NCI-H2107 (cell line): ENCODE results near the gene AMMECR1.
"Not testable (repeated sequence)": the region's sequence is repeated elsewhere in the genome, so short reads cannot be mapped to it uniquely, and the experiment has no call there.

Experiments
- DNase-seq: peaks from one replicate; lab custom pipeline; 2025; lab: John Stamatoyannopoulos, UW

Gene AMMECR1

DNA sequence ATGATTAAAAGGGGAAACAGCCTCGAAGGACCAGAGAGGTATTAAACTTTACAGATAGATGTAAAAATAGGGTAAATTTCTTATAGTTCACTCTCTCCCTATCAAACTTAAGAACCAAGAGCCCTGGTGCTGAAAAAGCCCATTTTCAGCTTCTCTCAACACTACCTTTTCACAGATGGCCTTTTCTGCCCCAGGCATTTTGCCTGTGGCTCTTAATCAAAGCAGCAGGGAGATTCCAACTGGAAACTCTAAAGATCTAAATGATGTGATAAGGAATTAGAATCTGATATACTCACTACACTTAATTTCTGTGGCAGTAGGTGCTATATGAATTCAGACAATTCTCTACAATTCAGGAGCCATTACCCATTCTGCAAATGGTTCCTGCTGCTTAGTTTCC, 60.0 kb downstream of the AMMECR1 start:
- DNase-seq = no peak

DNA sequence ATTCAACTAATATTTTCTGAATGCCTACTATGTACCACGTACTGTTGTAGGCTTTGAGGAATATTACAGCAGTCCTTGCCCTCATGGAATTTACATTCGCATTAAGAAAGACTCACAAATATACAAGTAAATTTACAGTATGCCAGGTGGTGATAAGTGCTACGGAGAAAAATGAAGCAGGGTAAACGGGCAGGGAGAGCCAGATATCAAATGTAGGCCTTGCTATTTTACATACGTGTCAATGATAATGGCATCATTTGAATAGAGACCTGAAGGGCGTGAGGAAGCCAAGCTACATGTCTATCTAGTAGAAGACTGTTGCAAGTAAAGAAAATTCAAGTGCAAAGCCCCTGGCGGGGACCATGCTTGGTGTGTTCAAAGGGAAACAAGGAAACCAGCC, 65.2 kb downstream of the AMMECR1 start:
- no peak for DNase-seq

DNA sequence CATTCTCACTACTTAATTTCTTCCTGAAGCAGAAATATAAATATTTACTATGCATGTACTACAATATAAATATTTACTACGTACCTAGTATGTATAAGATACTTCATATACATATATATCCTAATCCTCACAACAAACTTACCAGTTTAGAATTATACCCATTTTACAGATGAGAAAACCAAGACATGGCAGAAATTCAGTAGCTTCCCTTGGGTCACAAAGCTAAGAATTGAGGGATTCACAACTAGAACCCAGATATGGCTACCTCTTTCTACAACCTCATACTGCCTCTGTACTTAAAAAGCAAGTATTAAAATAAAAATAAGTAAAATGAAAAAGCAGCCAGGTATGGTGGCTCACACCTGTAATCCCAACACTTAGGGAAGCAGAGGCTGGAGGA, 65.9 kb downstream of the AMMECR1 start:
- no peak for DNase-seq

DNA sequence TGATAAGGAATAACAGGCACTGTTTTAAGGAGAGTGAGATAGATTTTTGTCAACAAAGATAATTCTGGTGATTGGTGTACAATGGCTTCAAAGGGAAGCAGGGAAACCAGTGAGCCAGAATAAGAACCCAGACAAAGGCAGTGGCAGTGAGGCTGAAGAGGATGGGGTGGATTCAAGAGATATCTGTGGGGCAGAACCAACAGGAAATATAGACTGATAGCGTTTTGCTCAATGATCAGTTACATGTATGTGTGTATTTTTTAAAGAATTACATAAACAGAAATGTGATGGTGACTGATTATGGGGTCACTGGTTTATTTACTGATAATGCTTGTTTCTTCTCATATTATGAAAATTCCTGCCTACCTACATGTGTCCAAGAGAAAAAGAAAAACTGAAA, 66.4 kb downstream of the AMMECR1 start:
- DNase-seq = no peak

DNA sequence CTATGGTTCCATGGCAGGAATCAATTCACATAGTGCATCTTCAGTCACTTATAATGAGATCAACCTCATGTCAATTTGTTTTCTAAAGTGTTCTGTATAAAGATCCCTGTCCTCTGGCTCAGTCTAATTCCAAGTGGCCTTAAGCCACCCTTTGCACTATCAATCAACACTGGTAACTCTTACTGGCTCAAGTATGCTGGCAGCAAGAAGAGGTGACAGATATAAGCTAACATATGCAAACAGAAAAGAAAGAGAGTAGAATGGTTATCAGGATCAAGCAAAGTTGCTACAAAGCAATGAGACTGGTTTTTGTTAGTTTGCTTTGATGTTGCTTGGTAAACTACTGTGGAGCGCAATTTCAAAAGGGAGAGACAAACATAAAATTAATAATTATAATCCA, 67.0 kb downstream of the AMMECR1 start:
- DNase-seq = no peak

DNA sequence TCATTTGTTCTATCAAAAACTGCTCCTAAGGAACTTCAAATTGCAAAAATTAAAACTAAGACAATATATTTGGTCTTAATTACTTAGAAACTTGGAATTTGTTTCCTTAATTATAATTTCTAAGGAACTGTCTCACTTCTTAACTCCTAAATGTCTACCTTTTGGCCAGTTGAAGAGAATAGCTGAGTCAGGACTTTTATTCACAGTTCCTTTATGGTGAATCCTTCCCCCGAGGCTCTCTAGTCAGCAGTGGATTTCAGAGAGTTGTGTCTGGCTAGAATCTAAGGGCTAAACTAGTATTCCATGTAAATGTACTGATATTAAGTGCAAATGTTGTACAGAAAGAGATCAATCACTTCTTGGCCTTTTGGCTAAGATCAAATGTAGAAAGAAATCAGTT, 69.3 kb downstream of the AMMECR1 start:
- no peak for DNase-seq

DNA sequence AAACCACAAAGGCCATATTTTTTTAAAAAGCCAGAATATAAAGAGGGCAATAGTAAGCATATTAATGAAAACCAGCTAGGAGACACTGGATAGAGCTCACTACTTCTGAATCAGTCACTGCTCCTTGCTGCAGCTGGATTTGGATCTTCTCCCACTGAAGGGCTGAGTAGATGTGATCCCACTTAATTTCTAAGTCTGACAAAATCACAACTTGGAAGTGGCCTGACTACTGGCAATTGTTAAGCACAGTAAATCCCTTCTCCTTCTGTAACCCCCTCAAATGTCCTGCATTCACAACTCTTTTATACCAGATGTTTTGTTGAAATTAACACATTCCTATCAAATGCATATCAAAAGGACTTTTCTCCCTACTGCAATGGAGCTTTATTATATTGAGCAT, 72.9 kb downstream of the AMMECR1 start:
- DNase-seq = no peak

DNA sequence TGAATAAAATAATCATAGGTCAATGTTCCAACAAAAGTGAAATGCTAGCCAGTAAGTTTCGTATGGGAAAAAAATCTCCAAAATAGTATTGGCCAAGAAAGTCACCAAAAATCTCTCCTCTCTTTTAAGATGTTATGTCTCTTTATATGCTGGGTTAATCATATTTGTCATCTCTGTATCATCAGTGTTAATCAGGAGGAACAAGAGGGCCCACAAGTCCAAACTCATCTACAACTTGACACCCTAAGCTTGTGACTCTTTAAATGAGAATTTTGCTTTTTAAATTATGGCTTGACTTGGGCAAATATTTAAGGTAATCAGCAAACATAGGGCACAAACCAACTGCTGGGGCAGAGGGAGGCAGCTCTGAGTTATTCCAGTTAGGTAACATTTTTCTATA, 75.5 kb downstream of the AMMECR1 start:
- DNase-seq = no peak

DNA sequence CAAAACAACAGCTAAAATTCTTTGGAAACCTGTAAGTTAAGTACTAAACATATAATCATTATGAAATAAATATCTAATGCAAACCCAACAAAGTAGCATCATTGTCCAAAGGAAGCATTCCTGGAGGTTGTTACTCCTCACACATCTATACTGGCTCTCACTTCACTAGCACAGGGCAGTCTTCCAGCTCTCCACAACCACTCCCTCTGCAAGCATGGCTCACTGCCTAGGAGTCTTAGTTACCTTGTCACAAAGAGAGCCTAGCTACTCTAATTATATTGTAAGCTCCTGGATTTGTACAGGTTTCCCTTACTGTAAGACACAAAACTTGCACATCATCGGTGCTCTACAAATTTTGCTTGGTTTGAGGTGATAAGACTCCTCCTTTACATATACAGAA, 76.1 kb downstream of the AMMECR1 start:
- no peak for DNase-seq

DNA sequence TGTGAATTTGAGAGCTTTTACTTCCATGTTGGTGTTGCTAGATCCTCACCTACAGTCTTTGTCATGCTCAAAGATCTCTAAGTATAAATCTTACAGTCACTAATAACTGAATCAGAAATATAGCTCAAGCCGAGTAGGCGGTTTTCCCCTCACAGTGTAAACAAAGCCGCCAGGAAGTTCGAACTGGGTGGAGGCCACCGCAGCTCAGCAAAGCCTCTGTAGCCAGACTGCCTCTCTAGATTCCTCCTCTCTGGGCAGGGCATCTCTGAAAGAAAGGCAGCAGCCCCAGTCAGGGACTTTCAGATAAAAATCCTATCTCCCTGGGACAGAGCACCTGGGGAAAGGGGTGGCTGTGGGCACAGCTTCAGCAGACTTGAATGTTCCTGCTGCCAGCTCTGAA, 79.6 kb downstream of the AMMECR1 start:
- not testable (repeated sequence) for DNase-seq

DNA sequence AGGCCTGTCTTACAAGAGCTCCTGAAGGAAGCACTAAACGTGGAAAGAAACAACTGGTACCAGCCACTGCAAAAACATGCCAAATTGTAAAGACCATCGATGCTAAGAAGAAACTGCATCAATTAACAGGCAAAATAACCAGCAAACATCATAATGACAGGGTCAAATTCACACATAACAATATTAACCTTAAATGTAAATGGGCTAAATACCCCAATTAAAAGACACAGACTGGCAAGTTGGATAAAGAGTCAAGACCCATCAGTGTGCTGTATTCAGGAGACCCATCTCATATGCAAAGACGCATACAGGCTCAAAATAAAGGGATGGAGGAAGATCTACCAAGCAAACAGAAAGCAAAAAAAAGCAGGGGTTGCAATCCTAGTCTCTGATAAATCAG, 86.4 kb downstream of the AMMECR1 start:
- not testable (repeated sequence) for DNase-seq

DNA sequence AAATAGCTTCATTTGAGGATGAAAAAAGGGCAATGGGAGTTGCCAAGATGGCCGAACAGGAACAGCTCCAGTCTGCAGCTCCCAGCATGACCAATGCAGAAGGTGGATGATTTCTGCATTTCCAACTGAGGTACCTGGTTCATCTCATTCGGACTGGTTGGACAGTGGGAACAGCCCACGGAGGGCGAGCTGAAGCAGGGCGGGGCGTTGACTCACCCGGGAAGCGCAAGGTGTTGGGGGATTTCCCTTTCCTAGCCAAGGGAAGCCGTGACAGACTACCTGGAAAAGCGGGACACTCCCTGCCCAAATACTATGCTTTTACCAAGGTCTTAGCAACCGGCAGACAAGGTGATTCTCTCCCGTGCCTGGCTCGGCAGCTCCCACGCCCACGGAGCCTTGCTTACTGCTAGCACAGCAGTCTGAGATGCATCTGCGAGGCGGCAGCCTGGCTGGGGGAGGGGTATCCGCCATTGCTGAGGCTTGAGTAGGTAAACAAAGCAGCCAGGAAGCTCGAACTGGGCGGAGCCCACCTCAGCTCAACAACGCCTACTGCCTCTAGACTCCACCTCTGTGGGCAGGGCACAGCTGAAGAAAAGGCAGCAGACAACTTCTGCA, 88.3 kb downstream of the AMMECR1 start:
- not testable (repeated sequence) for DNase-seq

DNA sequence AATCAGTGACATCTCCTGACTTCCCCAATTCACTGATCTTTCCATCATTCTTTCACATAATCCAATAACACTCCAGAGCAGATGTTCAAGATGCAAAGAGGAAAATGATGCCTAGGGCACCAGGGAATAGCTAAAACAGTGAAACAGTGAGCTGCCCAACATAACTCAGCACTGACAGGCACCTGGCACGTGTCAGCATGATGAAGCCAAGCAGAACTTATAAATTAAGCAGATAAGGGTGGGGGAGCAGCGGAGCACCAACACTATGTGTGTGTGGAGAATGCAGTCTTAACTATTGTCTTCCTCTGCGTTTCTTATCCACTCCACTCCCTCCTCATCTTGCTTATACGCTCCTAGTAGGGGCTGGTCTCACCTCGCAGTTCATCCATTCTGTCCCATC, 89.4 kb downstream of the AMMECR1 start:
- no peak for DNase-seq

DNA sequence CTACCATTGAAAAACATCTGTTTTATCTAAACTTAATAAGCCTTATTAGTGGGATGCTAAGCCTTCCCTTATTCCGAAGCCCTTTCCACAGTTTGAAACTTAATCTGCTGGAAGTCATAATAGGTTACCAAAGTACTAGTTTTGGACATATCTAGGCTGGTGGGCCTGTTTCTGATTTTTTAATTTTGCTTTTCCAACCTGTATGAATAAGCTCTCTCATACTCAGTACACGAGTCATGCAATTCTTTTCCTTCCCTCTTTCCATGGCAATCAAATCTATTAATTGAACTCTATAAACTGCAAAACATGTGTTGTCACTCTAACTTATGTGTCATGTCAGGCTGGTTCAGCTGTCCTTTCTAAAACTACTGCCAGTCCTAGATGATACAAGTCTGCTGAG, 91.0 kb downstream of the AMMECR1 start:
- DNase-seq = no peak

DNA sequence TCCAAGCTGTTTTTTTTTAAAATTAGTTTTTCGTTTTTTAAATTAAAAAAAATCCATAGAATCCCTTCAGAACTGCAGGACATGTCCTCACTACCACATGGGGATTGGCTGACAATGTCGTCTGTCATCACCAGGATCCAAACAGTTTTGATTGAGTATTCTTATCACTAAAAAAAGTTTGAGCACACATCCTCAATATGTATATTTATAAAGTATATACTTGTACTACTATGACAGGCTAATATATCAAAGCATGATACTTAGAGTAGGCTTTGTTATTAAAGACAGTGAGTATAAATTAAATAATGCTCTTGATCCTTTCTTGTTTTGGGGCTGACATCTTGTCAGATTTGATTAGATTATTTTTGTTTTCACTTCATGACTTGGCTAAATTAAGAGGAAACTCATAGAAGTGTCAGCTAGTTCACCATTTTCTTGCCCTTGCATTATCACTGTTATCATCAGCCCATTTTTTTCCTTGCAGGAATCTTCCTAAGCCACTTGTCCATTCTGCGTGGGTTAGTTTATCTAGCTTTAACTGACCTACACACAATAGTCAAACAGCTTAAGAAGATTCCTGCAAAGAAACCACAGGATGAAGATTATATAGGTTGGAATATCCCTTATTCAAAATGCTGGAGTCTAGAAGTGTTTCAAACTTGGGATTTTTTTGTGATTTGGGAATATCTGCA, 92.8 kb downstream of the AMMECR1 start:
- no peak for DNase-seq

DNA sequence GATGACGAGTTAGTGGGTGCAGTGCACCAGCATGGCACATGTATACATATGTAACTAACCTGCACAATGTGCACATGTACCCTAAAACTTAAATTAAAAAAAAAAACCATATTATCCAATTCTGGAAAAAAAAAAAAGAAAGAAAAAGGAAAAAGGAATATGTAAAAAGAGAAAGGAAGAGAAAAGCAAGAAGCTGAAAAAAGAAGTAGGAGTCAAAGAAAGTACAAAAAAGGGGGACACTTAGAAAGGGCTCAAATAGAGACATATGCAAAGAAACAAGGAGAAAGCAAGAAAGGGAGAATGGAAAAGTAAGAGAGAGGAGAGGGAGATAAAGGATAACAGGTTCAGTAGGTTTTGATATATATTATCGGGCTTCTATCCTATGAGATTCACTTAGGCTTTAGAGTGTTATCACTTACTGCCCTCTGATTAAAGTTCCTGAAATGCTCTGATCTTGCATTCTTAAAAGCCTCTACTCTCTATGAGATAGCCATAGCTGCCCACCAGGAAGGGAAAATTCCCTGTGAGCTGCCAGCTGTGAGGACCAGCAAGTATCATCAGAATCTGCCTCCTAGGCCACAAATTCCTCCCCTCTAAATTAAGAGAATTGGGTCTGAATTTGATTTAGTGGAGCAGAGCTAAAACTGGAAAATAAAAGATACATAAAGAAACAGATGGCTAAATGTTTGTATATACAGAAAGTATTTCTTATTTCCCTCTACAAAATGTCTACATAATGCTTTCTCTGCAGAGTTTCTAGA, 95.2 kb downstream of the AMMECR1 start:
- no peak for DNase-seq

DNA sequence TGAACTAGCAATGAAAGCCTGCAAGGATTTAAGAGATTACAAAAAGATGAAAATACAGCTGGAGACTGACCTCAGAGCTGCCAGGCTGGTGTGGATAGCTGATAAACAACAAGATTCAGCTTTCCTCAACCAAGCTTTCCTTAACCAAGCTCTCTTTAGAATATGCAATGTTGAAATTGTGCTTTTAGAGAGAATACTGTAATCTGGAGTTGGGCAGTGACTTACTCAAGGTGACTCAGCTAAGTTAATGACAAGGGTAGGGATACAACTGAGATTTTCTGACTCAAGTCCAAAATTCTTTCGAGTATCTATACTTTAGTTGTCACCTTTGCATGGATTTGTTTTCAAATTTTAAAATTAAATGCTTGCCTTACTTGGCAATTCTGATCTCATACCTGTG, 98.0 kb downstream of the AMMECR1 start:
- DNase-seq = no peak

DNA sequence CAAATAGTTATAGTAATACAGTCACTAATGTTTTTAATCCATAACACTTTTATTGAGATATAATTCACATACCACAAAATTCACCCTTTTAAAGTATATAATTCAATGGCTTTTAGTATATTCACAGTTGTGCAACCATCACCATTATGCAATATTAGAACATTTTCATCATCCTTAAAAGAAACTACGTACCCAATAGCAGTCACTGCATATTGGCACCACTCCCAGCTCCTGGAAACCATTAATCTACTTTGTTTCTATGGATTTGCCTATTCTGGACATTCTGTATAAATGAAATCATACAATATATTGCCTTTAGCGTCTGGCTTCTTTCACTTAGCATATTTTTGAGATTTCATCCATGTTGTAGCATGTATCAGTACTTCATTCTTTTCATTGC, 99.3 kb downstream of the AMMECR1 start:
- no peak for DNase-seq

DNA sequence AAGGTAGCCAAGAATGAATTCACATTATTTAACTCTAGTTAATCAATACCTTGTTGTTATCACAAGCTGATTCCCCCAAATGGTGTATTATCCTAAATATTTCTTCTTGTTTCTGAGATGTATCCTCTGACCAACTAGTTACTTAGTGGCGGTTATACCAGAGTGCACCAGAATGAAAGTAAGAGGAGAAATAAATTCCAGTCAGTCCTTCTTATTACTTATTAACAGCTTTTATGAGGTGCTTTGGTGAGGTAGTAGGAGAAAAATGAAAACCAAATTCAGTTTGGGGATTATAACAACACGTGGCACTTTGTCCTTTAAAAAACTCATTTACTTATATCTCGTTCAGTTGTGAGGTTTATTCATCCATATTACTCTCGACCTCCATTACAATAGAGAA, 101.9 kb downstream of the AMMECR1 start:
- no peak for DNase-seq

DNA sequence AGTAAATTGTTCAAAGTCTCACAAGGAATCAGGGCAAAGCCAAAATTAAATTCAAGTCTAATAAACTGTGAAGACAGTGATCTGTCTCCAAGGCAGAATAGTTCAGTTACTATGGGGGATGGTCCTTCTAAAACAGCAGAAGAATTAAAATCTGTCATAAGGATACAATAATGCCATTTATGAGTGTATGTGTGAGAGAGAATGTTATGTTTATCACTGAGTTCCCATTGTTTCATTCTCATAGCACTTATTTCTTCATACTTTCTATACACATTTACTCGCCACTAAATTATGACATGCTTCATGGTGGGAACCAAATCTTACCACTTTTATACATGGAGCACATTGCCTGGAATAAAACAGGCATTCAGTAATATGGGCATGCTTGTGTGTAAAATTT, 102.5 kb downstream of the AMMECR1 start:
- no peak for DNase-seq

DNA sequence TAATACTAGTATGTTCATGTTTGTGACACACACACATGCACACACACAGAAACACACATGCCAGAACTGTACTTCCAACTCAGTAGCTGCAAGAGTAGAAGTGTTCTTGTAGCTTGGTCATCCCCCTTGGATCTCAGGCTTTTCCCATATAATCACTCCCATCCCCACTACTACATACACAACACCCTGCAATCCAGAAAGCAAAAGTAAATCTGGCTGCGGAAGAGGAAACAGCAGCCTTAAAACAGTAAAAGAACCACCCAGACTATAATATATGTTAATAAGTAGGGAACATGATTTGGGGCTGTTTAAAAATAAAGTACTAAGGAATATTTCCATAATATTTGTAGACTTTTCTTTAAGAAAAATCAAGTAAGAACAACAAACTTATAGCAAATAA, 103.2 kb downstream of the AMMECR1 start:
- no peak for DNase-seq

DNA sequence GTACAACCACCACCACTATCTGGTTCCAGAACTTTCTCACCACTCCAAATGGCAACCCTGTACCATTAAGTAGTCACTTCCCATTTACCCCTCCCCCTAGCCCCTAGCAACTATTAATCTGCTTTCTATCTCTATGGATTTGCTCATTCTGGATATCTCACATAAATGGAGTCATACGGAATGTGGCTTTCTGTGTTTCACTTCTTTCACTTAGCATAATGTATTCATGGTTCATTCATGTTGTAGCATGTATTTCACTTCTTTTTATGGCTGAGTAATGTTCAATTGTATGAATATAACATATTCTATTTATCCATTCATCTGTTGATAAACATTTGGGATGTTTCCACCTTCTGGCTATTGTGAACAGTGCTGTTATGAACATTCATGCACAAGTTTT, 104.7 kb downstream of the AMMECR1 start:
- DNase-seq = no peak

DNA sequence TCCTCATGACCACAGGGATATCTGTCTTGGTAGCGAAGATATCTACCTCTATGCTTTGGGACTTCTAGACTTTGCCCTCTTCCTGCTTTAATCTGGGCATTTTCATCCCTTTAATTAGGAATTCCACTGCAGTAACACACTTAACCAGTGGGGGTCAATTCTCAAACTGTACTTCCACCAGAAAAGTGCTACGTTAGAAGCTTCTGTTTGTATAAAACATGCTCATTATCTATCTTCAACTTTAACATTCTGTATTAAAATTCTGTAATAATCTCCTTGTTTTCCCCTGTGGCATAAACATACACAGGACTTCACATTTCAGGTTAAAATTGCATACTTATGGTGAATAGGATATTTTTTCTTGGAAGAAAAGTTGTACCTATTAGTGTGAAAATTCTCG, 105.6 kb downstream of the AMMECR1 start:
- DNase-seq = no peak

DNA sequence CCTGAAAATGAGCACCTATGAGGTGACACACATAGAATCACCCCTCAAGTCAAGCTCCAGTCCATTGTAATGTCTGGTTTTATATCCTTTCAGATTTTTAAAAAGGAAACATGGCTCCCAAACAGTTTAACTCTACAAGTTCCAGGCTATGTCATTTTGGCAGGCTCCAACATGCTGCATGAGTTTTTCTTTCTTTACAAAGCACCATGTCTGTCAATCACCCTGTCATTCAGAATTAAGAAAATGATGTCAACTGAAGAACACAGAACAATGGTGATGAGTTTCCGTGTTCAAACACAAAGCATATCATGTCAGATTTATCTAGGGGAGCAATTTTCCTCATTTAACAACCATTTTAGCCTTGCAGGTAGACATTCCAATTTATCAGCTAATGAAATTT, 106.5 kb downstream of the AMMECR1 start:
- no peak for DNase-seq
